ENCODE measurements around the gene MASP1. TPM values are rescaled to one million over a fixed set of nuclear protein-coding genes. Genes with fewer than 3 reads are reported as not detected.
A peak's percentile ranks its signal among the peaks of the same experiment; 100 is the strongest.

The MASP1 gene
- total RNA-seq, 4 donors from 2014 or later: 0.92 to 4.6 (median 1.2) TPM

DNA sequence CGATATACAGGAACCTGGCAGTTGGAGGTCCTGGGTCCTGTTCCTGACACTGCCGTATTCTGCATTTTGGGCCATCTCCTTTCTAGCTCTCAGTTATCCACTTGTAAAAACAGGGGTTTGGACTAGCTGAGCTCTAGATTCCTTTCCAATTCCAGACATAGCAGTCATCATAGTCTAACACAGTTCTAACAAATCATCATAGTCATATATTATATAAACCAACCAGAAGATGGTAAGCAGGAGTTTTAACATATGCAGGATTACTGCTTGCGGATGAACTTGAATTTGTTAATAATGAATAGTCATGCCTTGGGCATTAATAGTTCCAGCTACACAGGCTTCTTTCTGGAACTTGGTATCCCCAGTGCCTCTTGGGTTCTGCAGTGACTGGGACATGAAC is 26.6 kb downstream of the MASP1 start:
- Histone ChIP-seq H3K4me3 (no peak overlapping the region), H3K9me3 (peaks cover 0 to 16% (median 0%) of the 10 kb centered on the region in 3 donors), H3K27me3 (peaks cover 0 to 4% (median 0%) of the 10 kb centered on the region in 4 donors), H3K27ac (peak overlapping the region in 3 of 4 donors; percentile 11 to 49 (median 45)), H3K36me3 (no peaks in the 10 kb centered on the region), H3K4me1 (peaks cover 0 to 23% (median 0%) of the 10 kb centered on the region in 3 donors)
- TF ChIP-seq, protein P1, sequence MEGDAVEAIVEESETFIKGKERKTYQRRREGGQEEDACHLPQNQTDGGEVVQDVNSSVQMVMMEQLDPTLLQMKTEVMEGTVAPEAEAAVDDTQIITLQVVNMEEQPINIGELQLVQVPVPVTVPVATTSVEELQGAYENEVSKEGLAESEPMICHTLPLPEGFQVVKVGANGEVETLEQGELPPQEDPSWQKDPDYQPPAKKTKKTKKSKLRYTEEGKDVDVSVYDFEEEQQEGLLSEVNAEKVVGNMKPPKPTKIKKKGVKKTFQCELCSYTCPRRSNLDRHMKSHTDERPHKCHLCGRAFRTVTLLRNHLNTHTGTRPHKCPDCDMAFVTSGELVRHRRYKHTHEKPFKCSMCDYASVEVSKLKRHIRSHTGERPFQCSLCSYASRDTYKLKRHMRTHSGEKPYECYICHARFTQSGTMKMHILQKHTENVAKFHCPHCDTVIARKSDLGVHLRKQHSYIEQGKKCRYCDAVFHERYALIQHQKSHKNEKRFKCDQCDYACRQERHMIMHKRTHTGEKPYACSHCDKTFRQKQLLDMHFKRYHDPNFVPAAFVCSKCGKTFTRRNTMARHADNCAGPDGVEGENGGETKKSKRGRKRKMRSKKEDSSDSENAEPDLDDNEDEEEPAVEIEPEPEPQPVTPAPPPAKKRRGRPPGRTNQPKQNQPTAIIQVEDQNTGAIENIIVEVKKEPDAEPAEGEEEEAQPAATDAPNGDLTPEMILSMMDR (IDR thresholded peaks at IDR 0.05): no peak
- no peak for TF ChIP-seq POLR2A (IDR thresholded peaks at IDR 0.05)
- 81 to 86% methylated on average over 3 of the region's 3 CpGs for WGBS, 2 donors
- intact Hi-C loops (cut with DNase I): no loop called here
- no peak for DNase-seq

DNA sequence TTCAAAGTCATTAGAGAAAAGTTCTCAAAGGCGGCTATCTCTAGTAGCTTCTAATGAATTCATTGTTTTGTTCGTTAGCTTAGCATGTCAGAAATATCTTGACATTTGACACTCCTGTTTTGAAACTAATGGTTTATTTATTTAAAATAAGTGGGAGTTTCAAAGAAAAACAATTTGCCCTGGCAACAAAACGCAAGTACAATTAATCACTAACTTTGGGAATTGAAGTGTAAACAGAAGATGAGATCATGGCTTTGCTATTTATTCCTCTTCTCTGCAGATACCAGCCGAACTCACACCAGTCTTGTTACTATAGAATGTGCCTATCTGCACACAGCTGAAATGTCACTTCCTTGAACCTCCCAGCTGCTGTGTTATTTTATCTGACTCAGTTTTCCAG is 27.5 kb downstream of the MASP1 start:
- no peak for DNase-seq
- intact Hi-C loops (cut with DNase I): no loop called here
- H3K9me3 ChIP-seq: peaks cover 0 to 7% (median 0%) of the 10 kb centered on the region in 3 donors
- no peaks in the 10 kb centered on the region for H3K36me3 ChIP-seq
- no peak overlapping the region for H3K4me3 ChIP-seq
- peak overlapping the region in 2 of 4 donors; percentile 11 to 47 for H3K27ac ChIP-seq
- no peak for TF ChIP-seq POLR2A (IDR thresholded peaks at IDR 0.05)
- TF ChIP-seq, protein P1 (IDR thresholded peaks at IDR 0.05): no peak
- peaks cover 0 to 23% (median 0%) of the 10 kb centered on the region in 3 donors for H3K4me1 ChIP-seq
- peaks cover 0 to 4% (median 0%) of the 10 kb centered on the region in 4 donors for H3K27me3 ChIP-seq
- 19 to 30% methylated on average over 4 of the region's 4 CpGs for WGBS, 2 donors

GRCh38 chr3:187263270-187263669 is 28.3 kb downstream of the MASP1 start:
- H3K36me3 ChIP-seq: no peaks in the 10 kb centered on the region
- H3K4me1 ChIP-seq: peaks cover 0 to 23% (median 0%) of the 10 kb centered on the region in 3 donors
- H3K27me3 ChIP-seq: peaks cover 0 to 4% (median 0%) of the 10 kb centered on the region in 4 donors
- H3K4me3 ChIP-seq: no peak overlapping the region
- intact Hi-C loops (cut with DNase I): no loop called here
- peak overlapping the region in 1 of 4 donors; percentile 47 for H3K27ac ChIP-seq
- TF ChIP-seq, protein P1 (IDR thresholded peaks at IDR 0.05): no peak
- TF ChIP-seq POLR2A (IDR thresholded peaks at IDR 0.05): no peak
- no peaks in the 10 kb centered on the region for H3K9me3 ChIP-seq
- DNase-seq: no peak

GRCh38 chr3:187262360-187262759 is 29.2 kb downstream of the MASP1 start:
- intact Hi-C loops (cut with DNase I): no loop called here
- peaks cover 0 to 23% (median 0%) of the 10 kb centered on the region in 3 donors for H3K4me1 ChIP-seq
- 82 to 87% methylated on average over 6 of the region's 6 CpGs for WGBS, 2 donors
- peaks cover 0 to 4% (median 0%) of the 10 kb centered on the region in 4 donors for H3K27me3 ChIP-seq
- H3K9me3 ChIP-seq: no peaks in the 10 kb centered on the region
- H3K4me3 ChIP-seq: no peak overlapping the region
- DNase-seq: no peak
- TF ChIP-seq POLR2A (IDR thresholded peaks at IDR 0.05): no peak
- TF ChIP-seq, protein P1 (IDR thresholded peaks at IDR 0.05): no peak
- H3K27ac ChIP-seq: no peak overlapping the region
- no peaks in the 10 kb centered on the region for H3K36me3 ChIP-seq

DNA sequence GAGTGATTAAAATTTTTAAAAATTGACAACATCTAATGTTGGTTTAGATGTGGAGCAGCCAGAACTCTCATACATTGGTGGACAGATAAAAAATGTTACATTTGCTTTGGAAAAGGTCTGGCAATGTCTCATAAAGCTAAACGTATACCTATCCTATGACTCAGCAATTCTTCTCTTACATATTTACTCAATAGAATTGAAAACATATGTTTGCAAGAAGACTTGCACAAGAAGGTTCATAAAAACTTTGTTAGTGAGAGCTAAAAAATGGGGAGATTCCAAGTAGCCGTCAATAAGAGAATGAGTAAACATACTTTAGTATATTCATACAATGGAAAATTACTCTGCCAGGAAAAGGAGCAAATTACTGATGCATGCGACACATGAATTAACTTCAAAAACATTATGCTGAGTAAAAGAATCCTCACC is 30.0 kb downstream of the MASP1 start:
- no peaks in the 10 kb centered on the region for H3K9me3 ChIP-seq
- 52 to 60% methylated on average over 3 of the region's 3 CpGs for WGBS, 2 donors
- H3K4me3 ChIP-seq: no peak overlapping the region
- DNase-seq: no peak
- H3K4me1 ChIP-seq: peaks cover 0 to 23% (median 0%) of the 10 kb centered on the region in 3 donors
- no peak overlapping the region for H3K27ac ChIP-seq
- no peaks in the 10 kb centered on the region for H3K36me3 ChIP-seq
- TF ChIP-seq, protein P1 (IDR thresholded peaks at IDR 0.05): no peak
- TF ChIP-seq POLR2A (IDR thresholded peaks at IDR 0.05): no peak
- H3K27me3 ChIP-seq: peaks cover 0 to 4% (median 0%) of the 10 kb centered on the region in 4 donors
- intact Hi-C loops (cut with DNase I): no loop called here
